Transverse colon (tissue), 4 donors: ENCODE data around the gene UGT1A5. TPM values are rescaled to one million over a fixed set of nuclear protein-coding genes. Genes with fewer than 3 reads are reported as not detected.

Experiments
- DNase-seq: peaks from one replicate; pipeline ENCODE4 v3.0.0-alpha.2; 2019
- H3K27ac ChIP-seq, 4 donors: fragments of 200-600 bp; sonication (generic); 2 replicates each; pipeline ENCODE4 v1.5.1; 2016 to 2018; ENCODE audit warnings: inconsistent platforms in 4 of 4
- H3K27me3 ChIP-seq: fragments of 200-600 bp; sonication (generic); 2 replicates; pipeline ENCODE4 v1.5.1; 2017; ENCODE audit warnings: inconsistent platforms
- H3K36me3 ChIP-seq, 4 donors: fragments of 200-600 bp; sonication (generic); 2 replicates each; pipeline ENCODE4 v1.5.1; 2017 to 2019; ENCODE audit warnings: inconsistent platforms in 4 of 4
- H3K4me1 ChIP-seq, 4 donors: fragments of 200-600 bp; sonication (generic); 2 replicates each; pipeline ENCODE4 v1.5.1; 2017 to 2020; ENCODE audit warnings: inconsistent platforms in 4 of 4
- H3K4me3 ChIP-seq, 4 donors: fragments of 200-600 bp; sonication (generic); 1 replicate in 1 of 4; 2 replicates in 3 of 4; pipeline versions ENCODE4 v1.5.1 to v1.6.1; 2017 to 2019; ENCODE audit warnings: inconsistent platforms in 4 of 4
- H3K9me3 ChIP-seq, 2 donors: fragments of 200-600 bp; sonication (generic); 2 replicates each; pipeline ENCODE4 v1.5.1; 2017 to 2019; ENCODE audit warnings: inconsistent platforms in 2 of 2
- EP300 ChIP-seq: sonication (generic); formaldehyde crosslinking; IDR thresholded peaks from one replicate; pipeline ENCODE4 v1.6.1; 2017; ENCODE audit warnings: antibody characterized with exemption, low read depth
- POLR2A ChIP-seq: fragments of 450-650 bp; IDR thresholded peaks from one replicate; pipeline ENCODE4 v1.6.1; 2016; ENCODE audit warnings: antibody characterized with exemption, mild to moderate bottlenecking, moderate library complexity
- POLR2AphosphoS5 ChIP-seq, 3 donors: sonication (generic); formaldehyde crosslinking; IDR thresholded peaks; one replicate each; pipeline ENCODE4 v1.6.1; 2016; ENCODE audit warnings: antibody characterized with exemption in 3 of 3
- WGBS, 2 donors: methylation state at CpG; one replicate each; pipeline ENCODE4 v1.1.5; 2018; ENCODE audit warnings: low coverage in 1 of 2; 5-methylcytosine and 5-hydroxymethylcytosine counted together
- in situ Hi-C, 4 donors: fragments of 200-750 bp; cut with MboI; loops; one replicate each; pipeline versions ENCODE4 v1.15.0 to v1.15.1; 2017; ENCODE audit warnings: low sequenced_read_pairs in 3 of 4, low pct_ligation_motif_present in 1 of 4, low pct_unique_long_range_greater_than_20kb in 1 of 4
- intact Hi-C: fragments of 100-400 bp; cut with DNase I; formaldehyde crosslinking; loops from one replicate; pipeline ENCODE4 v1.15.1; 2023; ENCODE audit warnings: low total_unique reads
- total RNA-seq, 4 donors: library from RNA; depleted of rRNA; stranded (reverse); fragments of >200 nt; gene quantifications; one replicate each; pipeline ENCODE4 v1.1.0, GENCODE V29; 2016
- TF ChIP-seq, protein P1 (sequence below), 5 experiments: fragments of 200-600 bp in 3 of 5; fragments of 450-650 bp in 2 of 5; sonication (generic) in 3 of 5; IDR thresholded peaks; 1 replicate in 2 of 5; 2 replicates in 3 of 5; pipeline ENCODE4 v1.5.1; 2016 to 2017; ENCODE audit warnings: antibody characterized with exemption in 5 of 5, inconsistent platforms in 3 of 5, mild to moderate bottlenecking in 2 of 5, moderate library complexity in 1 of 5

UGT1A5 gene
- total RNA-seq, 4 donors from 2014 or later = 3.2 to 18.3 (median 7.9) TPM

DNA sequence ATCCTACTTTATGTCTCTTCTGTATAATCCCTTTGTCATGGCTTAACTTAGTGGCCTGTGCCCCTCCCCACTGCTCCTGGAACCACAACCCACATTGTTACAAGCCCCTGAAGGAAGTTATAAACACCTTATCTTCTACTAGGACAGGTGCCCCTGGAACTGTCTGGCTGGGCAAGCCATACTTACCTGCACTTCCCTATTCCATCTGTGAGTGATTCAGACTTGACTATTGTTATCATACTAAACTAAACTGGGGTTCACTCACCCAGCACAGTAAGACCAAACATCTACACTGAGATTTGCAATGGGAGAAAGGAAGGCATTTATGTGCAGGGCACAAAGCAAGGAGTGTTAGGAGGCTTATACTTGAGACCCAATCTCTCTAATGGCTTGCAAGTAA lies 23.7 kb upstream of the UGT1A5 start:
- intact Hi-C loops (no loop called here), in situ Hi-C loops (no loop called here)
- H3K27ac ChIP-seq = peak overlapping the region in 2 of 4 donors; percentile 32 to 54
- DNase-seq = no peak
- peaks cover 0 to 48% (median 36%) of the 10 kb centered on the region in 4 donors for H3K4me1 ChIP-seq
- H3K9me3 ChIP-seq = no peaks in the 10 kb centered on the region
- H3K4me3 ChIP-seq = no peak overlapping the region
- no peak for TF ChIP-seq POLR2AphosphoS5 (IDR thresholded peaks at IDR 0.05)
- no peak for TF ChIP-seq EP300
- TF ChIP-seq, protein P1, sequence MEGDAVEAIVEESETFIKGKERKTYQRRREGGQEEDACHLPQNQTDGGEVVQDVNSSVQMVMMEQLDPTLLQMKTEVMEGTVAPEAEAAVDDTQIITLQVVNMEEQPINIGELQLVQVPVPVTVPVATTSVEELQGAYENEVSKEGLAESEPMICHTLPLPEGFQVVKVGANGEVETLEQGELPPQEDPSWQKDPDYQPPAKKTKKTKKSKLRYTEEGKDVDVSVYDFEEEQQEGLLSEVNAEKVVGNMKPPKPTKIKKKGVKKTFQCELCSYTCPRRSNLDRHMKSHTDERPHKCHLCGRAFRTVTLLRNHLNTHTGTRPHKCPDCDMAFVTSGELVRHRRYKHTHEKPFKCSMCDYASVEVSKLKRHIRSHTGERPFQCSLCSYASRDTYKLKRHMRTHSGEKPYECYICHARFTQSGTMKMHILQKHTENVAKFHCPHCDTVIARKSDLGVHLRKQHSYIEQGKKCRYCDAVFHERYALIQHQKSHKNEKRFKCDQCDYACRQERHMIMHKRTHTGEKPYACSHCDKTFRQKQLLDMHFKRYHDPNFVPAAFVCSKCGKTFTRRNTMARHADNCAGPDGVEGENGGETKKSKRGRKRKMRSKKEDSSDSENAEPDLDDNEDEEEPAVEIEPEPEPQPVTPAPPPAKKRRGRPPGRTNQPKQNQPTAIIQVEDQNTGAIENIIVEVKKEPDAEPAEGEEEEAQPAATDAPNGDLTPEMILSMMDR (IDR thresholded peaks at IDR 0.05) = no peak
- TF ChIP-seq POLR2A = no peak
- H3K36me3 ChIP-seq = no peaks in the 10 kb centered on the region
- no peaks in the 10 kb centered on the region for H3K27me3 ChIP-seq

DNA sequence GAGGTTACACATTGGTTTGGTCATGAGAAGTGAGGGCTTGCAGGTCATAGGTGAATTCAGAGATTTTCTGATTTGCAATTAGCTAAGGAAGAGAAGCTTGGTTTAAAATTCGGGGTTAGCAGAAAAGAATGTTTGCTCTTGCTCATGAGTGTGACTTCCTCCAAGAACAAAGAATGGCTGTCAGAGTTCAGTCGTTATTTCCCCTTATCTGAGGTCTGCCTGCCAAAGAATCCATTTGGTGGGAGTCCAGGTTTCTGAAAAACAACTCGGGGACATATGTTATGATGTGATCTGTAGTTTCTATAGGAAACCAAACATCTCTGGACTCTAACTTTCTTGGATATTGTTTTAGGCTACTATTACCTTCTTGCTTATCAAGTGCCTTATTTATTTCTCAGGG lies 23.2 kb upstream of the UGT1A5 start:
- DNase-seq = no peak
- H3K36me3 ChIP-seq = no peaks in the 10 kb centered on the region
- no peak overlapping the region for H3K4me3 ChIP-seq
- H3K9me3 ChIP-seq = no peaks in the 10 kb centered on the region
- WGBS, 2 donors = 0 to 13% methylated on average over 2 to 3 of the region's 3 CpGs
- H3K27ac ChIP-seq = peak overlapping the region in 2 of 4 donors; percentile 32 to 54
- H3K4me1 ChIP-seq = peaks cover 0 to 45% (median 33%) of the 10 kb centered on the region in 4 donors
- no peaks in the 10 kb centered on the region for H3K27me3 ChIP-seq
- TF ChIP-seq EP300 = no peak
- TF ChIP-seq POLR2AphosphoS5 (IDR thresholded peaks at IDR 0.05) = no peak
- in situ Hi-C loops = no loop called here
- intact Hi-C loops = no loop called here

DNA sequence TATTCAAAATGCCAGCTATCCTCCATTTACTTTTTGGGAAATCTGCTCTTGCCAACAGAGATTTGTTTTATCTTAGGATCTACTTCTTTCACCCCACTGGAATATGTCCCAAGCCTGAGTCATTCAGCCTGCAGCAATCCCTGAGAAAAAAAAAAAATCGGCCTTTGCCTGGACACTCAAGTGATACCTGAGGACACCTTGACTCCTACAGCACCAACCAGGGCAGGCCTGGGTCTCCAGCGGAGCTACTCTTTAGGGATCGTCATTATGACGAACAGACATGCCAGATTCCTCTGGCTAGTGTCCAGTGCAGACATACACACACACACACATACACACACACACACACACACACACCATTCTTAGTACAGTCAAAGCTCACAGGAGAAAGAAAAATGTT lies 22.3 kb upstream of the UGT1A5 start:
- H3K27ac ChIP-seq = peak overlapping the region in 3 of 4 donors; percentile 66 to 80 (median 74)
- intact Hi-C loops = no loop called here
- in situ Hi-C loops = no loop called here
- WGBS, 2 donors = 53 to 55% methylated on average over 4 of the region's 4 CpGs
- DNase-seq = no peak
- peaks cover 0 to 39% (median 30%) of the 10 kb centered on the region in 4 donors for H3K4me1 ChIP-seq
- no peaks in the 10 kb centered on the region for H3K27me3 ChIP-seq
- no peaks in the 10 kb centered on the region for H3K36me3 ChIP-seq
- TF ChIP-seq POLR2AphosphoS5 (IDR thresholded peaks at IDR 0.05) (no peak), EP300 (no peak), POLR2A (no peak)
- TF ChIP-seq, protein P1 (IDR thresholded peaks at IDR 0.05) = no peak
- no peaks in the 10 kb centered on the region for H3K9me3 ChIP-seq
- no peak overlapping the region for H3K4me3 ChIP-seq

DNA sequence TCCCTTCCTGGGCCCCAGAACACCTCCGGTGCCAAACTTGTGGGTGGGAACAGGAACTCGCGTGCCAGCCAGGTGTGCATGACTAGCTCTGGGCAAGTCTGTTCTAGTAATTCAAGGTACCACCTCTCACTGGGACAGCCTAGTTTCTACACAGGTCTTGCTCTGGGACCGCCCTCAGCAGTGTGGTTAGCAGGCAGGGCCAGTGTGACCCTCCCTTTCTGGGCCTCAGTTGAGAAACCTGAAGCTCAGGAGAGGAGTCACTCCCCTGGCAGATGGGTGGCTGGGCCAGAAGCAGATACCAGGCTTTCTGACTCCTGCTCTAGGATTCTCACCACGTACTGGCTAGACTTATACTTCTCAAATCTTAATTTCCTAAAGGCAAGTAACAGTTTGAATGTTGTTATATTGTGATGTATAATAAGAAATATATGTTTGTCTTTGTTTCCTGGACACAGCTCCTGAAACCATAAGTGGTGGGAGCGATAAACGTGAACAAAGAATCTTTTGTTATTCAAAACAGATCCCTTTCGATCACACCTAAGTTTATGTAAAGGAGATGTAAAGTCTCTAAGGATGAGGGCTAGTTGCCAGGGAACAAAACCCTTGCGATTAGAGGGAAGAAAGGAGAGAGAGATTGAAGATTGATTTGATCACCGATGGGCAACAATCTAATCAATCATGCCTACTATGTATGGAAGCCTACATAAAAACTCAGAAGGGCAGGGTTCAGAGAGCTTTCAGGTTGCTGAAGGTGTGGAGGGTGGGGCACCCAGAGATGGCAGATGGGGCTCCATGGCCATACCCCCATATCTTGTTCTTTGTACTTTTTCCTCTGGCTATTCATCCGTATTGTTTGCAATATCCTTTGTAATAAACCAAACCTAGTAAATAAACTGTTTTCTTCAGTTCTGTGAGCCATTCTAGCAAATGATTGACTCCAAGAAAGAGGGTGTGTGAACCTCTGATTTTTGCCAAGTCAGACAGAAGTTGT lies 21.0 kb upstream of the UGT1A5 start:
- DNase-seq = peak; percentile 69
- intact Hi-C loops (no loop called here), in situ Hi-C loops (no loop called here)
- TF ChIP-seq, protein P1 (IDR thresholded peaks at IDR 0.05) = no peak
- TF ChIP-seq POLR2AphosphoS5 (IDR thresholded peaks at IDR 0.05) = peak in 2 of 3 donors; percentile 3 to 38
- Histone ChIP-seq H3K27ac (peak overlapping the region; percentile 42 to 80 (median 70)), H3K4me1 (peaks cover 0 to 37% (median 30%) of the 10 kb centered on the region in 4 donors), H3K4me3 (no peak overlapping the region), H3K36me3 (no peaks in the 10 kb centered on the region), H3K27me3 (no peaks in the 10 kb centered on the region), H3K9me3 (no peaks in the 10 kb centered on the region)
- 43 to 47% methylated on average over 6 to 11 of the region's 11 CpGs for WGBS, 2 donors
